ENCODE measurements around the gene OSBPL10.

DNA sequence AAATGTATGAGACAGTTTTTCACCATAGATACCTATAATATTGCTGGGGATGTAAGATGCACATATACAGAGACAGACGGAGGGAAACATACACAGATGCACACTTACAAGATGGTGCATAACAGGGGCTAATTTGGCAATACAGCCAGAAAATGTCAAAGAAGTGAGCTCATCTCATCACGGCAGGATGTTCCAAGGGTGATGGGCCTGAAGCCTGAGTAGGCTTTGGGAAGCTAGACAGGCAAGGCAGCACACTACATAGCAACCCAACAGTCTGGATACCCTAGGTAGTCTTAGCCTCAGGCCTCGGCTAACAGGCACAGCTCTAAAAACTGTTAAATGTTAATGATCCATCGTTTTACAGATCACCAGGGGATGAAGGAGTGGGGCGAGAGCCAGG lies 148.5 kb downstream of the OSBPL10 start:
- TF ChIP-seq REST (IDR thresholded peaks at IDR 0.05): no peak
- TF ChIP-seq, protein P1, sequence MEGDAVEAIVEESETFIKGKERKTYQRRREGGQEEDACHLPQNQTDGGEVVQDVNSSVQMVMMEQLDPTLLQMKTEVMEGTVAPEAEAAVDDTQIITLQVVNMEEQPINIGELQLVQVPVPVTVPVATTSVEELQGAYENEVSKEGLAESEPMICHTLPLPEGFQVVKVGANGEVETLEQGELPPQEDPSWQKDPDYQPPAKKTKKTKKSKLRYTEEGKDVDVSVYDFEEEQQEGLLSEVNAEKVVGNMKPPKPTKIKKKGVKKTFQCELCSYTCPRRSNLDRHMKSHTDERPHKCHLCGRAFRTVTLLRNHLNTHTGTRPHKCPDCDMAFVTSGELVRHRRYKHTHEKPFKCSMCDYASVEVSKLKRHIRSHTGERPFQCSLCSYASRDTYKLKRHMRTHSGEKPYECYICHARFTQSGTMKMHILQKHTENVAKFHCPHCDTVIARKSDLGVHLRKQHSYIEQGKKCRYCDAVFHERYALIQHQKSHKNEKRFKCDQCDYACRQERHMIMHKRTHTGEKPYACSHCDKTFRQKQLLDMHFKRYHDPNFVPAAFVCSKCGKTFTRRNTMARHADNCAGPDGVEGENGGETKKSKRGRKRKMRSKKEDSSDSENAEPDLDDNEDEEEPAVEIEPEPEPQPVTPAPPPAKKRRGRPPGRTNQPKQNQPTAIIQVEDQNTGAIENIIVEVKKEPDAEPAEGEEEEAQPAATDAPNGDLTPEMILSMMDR (IDR thresholded peaks at IDR 0.05): no peak
- TF ChIP-seq, protein P2, sequence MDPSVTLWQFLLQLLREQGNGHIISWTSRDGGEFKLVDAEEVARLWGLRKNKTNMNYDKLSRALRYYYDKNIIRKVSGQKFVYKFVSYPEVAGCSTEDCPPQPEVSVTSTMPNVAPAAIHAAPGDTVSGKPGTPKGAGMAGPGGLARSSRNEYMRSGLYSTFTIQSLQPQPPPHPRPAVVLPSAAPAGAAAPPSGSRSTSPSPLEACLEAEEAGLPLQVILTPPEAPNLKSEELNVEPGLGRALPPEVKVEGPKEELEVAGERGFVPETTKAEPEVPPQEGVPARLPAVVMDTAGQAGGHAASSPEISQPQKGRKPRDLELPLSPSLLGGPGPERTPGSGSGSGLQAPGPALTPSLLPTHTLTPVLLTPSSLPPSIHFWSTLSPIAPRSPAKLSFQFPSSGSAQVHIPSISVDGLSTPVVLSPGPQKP (IDR thresholded peaks at IDR 0.05; ENCODE audit: low read depth, low read length): no peak
- TF ChIP-seq ZC3H11A (IDR thresholded peaks at IDR 0.05): no peak
- no peak for TF ChIP-seq POLR2AphosphoS2 (conservative IDR thresholded peaks at IDR 0.05; ENCODE audit: low read length)
- no peak for TF ChIP-seq POLR2A (IDR thresholded peaks at IDR 0.05; ENCODE audit: low read length)

All from A549 (cell line).